ENCODE measurements around the gene GPSM1. TPM values are rescaled to one million over a fixed set of nuclear protein-coding genes. Genes with fewer than 3 reads are reported as not detected.

GPSM1 gene
- polyA plus RNA-seq, 1 donor = 39.9 TPM

DNA sequence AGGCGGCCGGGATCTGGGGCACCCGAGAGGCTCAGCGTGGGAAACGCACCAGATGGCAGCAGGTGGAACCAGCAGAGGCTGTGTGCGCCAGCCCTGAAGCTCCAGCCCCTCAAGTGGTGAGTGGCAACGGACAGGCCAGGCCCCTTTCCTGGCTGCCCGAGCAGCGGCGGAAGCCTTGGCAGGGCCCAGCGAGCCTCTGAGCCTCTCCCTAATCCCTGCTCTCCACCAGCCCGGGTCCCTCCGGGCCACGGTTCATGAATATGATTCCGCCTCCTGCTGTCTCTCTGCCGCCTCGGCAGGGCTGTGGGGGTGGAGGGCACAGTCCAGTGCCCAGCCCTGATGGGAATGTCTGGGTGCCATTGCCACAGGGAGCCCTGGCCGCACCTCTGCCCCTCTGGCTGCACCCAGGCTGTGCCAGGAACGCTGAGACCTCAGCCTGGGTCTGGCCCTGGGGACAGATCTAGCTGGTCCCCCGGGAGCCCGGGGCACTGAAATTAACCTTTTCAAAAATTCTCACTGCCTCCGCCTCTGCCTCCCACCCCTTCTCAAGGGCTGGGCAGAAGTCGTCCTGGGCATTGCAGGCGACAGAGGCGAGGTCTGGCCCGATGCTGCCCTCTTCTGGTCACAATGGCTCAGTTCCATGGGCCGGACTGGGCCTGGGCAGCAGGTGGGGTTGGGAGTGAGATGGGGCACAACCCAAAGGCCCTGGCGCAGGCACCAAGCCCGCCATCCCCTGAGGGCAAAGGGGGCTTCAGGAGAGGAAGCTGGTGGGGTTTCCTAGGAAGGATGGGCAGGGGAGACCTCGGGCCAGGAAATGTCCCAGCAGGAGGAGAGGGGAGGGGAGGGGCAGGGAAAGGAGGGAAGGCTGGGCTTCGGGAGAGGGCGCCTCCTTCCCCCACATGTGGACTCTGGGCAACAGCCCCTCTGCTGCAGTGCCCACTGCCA, 43.8 kb upstream of the GPSM1 start:
- H3K27ac ChIP-seq (ENCODE audit: low read length) = no peak overlapping the region

GRCh38 chr9:136284311-136284710, 43.0 kb upstream of the GPSM1 start:
- Histone ChIP-seq H3K4me3 (ENCODE audit: low read length) (no peak overlapping the region), H3K36me3 (ENCODE audit: control insufficient read depth, insufficient read depth, low read length) (no peaks in the 10 kb centered on the region), H3K9me3 (ENCODE audit: control insufficient read depth, low read depth, low read length) (no peaks in the 10 kb centered on the region), H3K4me1 (ENCODE audit: control insufficient read depth, insufficient read depth, low read length) (peaks cover 4% of the 10 kb centered on the region), H3K27ac (ENCODE audit: low read length) (no peak overlapping the region), H3K27me3 (ENCODE audit: control insufficient read depth, insufficient read depth, low read length) (peaks cover 8% of the 10 kb centered on the region)
- WGBS (ENCODE audit: insufficient coverage, low lambda C conversion rate) = no CpG with 5 or more reads among the region's 22 CpGs
- no peak for DNase-seq

More for the DNA sequence above, 43.8 kb upstream of the GPSM1 start:
- no CpG with 5 or more reads among the region's 32 CpGs for WGBS (ENCODE audit: insufficient coverage, low lambda C conversion rate)
- no peaks in the 10 kb centered on the region for H3K9me3 ChIP-seq (ENCODE audit: control insufficient read depth, low read depth, low read length)
- H3K27me3 ChIP-seq (ENCODE audit: control insufficient read depth, insufficient read depth, low read length) = peaks cover 8% of the 10 kb centered on the region
- peaks cover 4% of the 10 kb centered on the region for H3K4me1 ChIP-seq (ENCODE audit: control insufficient read depth, insufficient read depth, low read length)
- peak; percentile 43 to 50 for DNase-seq
- H3K36me3 ChIP-seq (ENCODE audit: control insufficient read depth, insufficient read depth, low read length) = no peaks in the 10 kb centered on the region
- no peak overlapping the region for H3K4me3 ChIP-seq (ENCODE audit: low read length)

GRCh38 chr9:136284951-136285350, 42.4 kb upstream of the GPSM1 start:
- WGBS (ENCODE audit: insufficient coverage, low lambda C conversion rate) = no CpG with 5 or more reads among the region's 19 CpGs
- no peaks in the 10 kb centered on the region for H3K36me3 ChIP-seq (ENCODE audit: control insufficient read depth, insufficient read depth, low read length)
- no peak overlapping the region for H3K4me3 ChIP-seq (ENCODE audit: low read length)
- no peaks in the 10 kb centered on the region for H3K9me3 ChIP-seq (ENCODE audit: control insufficient read depth, low read depth, low read length)
- no peak overlapping the region for H3K27ac ChIP-seq (ENCODE audit: low read length)
- DNase-seq = no peak
- peaks cover 4% of the 10 kb centered on the region for H3K4me1 ChIP-seq (ENCODE audit: control insufficient read depth, insufficient read depth, low read length)
- peaks cover 8% of the 10 kb centered on the region for H3K27me3 ChIP-seq (ENCODE audit: control insufficient read depth, insufficient read depth, low read length)

- peaks cover 4% of the 10 kb centered on the region for H3K4me1 ChIP-seq (ENCODE audit: control insufficient read depth, insufficient read depth, low read length)
- no peaks in the 10 kb centered on the region for H3K9me3 ChIP-seq (ENCODE audit: control insufficient read depth, low read depth, low read length)
- no peaks in the 10 kb centered on the region for H3K36me3 ChIP-seq (ENCODE audit: control insufficient read depth, insufficient read depth, low read length)
- H3K4me3 ChIP-seq (ENCODE audit: low read length) = no peak overlapping the region
- peaks cover 8% of the 10 kb centered on the region for H3K27me3 ChIP-seq (ENCODE audit: control insufficient read depth, insufficient read depth, low read length)
- H3K27ac ChIP-seq (ENCODE audit: low read length) = no peak overlapping the region
- no CpG with 5 or more reads among the region's 28 CpGs for WGBS (ENCODE audit: insufficient coverage, low lambda C conversion rate)
- DNase-seq = no peak
These were observed 41.6 kb upstream of the GPSM1 start for GRCh38 chr9:136285501-136286358.

DNA sequence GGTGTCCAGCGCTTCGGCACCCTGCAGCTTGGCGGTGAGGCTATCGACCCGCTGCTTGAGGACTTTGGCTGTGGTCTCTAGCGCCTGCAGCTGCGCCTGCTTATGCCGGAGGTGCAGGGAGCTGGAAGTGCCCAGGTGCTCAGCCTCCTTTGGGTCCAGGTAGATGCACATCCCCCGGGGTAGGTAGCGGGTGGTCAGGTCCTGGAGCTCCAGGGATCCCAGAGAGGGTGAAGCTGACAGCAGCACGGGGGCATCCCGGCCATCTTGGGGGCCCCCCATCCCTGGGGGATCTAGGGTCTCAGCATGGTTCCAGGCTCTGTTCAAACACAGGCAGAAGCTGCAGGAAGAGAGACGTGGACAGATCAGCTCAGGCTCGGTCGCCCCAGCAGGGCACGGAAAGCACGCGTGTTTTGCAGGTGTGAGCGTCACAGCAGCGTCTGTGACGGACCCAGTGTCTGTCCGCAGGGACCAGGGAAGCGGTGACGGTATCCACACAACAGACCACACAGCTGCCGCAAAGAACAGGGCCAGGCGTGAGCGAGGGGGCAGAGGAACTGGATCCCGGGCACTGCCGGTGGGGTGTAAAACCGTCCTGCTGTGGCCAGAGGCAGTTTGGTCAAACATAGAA, 40.9 kb upstream of the GPSM1 start:
- peaks cover 4% of the 10 kb centered on the region for H3K4me1 ChIP-seq (ENCODE audit: control insufficient read depth, insufficient read depth, low read length)
- no peaks in the 10 kb centered on the region for H3K36me3 ChIP-seq (ENCODE audit: control insufficient read depth, insufficient read depth, low read length)
- WGBS (ENCODE audit: insufficient coverage, low lambda C conversion rate) = no CpG with 5 or more reads among the region's 30 CpGs
- no peak overlapping the region for H3K4me3 ChIP-seq (ENCODE audit: low read length)
- H3K27me3 ChIP-seq (ENCODE audit: control insufficient read depth, insufficient read depth, low read length) = peaks cover 8% of the 10 kb centered on the region
- no peak overlapping the region for H3K27ac ChIP-seq (ENCODE audit: low read length)
- no peak for DNase-seq
- H3K9me3 ChIP-seq (ENCODE audit: control insufficient read depth, low read depth, low read length) = no peaks in the 10 kb centered on the region

GRCh38 chr9:136286987-136287379, 40.4 kb upstream of the GPSM1 start:
- no peak overlapping the region for H3K27ac ChIP-seq (ENCODE audit: low read length)
- no CpG with 5 or more reads among the region's 13 CpGs for WGBS (ENCODE audit: insufficient coverage, low lambda C conversion rate)
- H3K4me3 ChIP-seq (ENCODE audit: low read length) = no peak overlapping the region
- H3K27me3 ChIP-seq (ENCODE audit: control insufficient read depth, insufficient read depth, low read length) = peaks cover 8% of the 10 kb centered on the region
- no peak for DNase-seq
- H3K9me3 ChIP-seq (ENCODE audit: control insufficient read depth, low read depth, low read length) = no peaks in the 10 kb centered on the region
- H3K36me3 ChIP-seq (ENCODE audit: control insufficient read depth, insufficient read depth, low read length) = no peaks in the 10 kb centered on the region
- H3K4me1 ChIP-seq (ENCODE audit: control insufficient read depth, insufficient read depth, low read length) = peaks cover 4% of the 10 kb centered on the region

DNA sequence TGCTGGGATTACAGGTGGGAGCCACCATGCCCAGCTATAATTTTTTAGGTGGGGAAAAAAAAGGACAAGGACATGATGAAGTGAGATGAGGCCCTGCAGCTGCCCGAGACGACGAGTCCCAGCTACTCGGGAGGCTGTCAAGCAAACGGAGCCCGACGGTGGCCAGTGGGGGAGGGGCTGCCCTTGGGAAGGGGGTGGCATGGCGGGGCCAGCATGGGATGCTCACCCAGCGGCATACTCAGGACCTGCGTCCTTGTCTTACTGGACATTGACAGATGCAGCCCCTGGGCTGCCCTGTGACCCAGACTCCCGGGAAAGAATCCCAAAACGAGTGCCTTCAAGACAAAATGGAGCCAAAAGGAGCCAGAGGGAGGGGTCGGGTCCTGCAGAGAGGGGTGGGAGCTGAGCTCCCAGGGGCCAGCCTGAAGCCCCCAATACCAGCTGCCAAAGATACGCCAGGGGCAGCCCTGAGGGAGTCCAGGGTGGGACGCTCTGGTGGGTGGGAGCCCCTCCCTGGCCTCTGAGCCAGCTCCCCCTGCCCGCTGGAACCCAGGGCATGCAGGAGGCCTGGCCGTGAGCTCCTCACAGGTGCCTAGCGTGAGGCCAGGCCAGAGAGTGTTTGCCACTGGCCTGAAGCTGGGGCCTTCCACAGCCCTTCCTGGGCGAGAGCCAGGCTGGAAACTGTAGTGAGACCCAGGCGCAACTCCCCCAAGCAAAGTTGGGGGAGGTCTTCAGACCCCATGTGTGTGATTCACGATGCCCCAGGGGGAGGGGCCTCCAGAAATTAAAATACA, 39.2 kb upstream of the GPSM1 start:
- no peak for DNase-seq
- no CpG with 5 or more reads among the region's 21 CpGs for WGBS (ENCODE audit: insufficient coverage, low lambda C conversion rate)
- Histone ChIP-seq H3K36me3 (ENCODE audit: control insufficient read depth, insufficient read depth, low read length) (no peaks in the 10 kb centered on the region), H3K27ac (ENCODE audit: low read length) (no peak overlapping the region), H3K27me3 (ENCODE audit: control insufficient read depth, insufficient read depth, low read length) (peaks cover 8% of the 10 kb centered on the region), H3K4me1 (ENCODE audit: control insufficient read depth, insufficient read depth, low read length) (peaks cover 4% of the 10 kb centered on the region), H3K9me3 (ENCODE audit: control insufficient read depth, low read depth, low read length) (peaks cover 5% of the 10 kb centered on the region), H3K4me3 (ENCODE audit: low read length) (no peak overlapping the region)

GRCh38 chr9:136289651-136290507, 37.5 kb upstream of the GPSM1 start:
- no peak overlapping the region for H3K27ac ChIP-seq (ENCODE audit: low read length)
- no peak overlapping the region for H3K4me3 ChIP-seq (ENCODE audit: low read length)
- WGBS (ENCODE audit: insufficient coverage, low lambda C conversion rate) = no CpG with 5 or more reads among the region's 30 CpGs
- H3K4me1 ChIP-seq (ENCODE audit: control insufficient read depth, insufficient read depth, low read length) = no peaks in the 10 kb centered on the region
- H3K9me3 ChIP-seq (ENCODE audit: control insufficient read depth, low read depth, low read length) = peaks cover 5% of the 10 kb centered on the region
- H3K27me3 ChIP-seq (ENCODE audit: control insufficient read depth, insufficient read depth, low read length) = peaks cover 5% of the 10 kb centered on the region
- H3K36me3 ChIP-seq (ENCODE audit: control insufficient read depth, insufficient read depth, low read length) = no peaks in the 10 kb centered on the region
- no peak for DNase-seq

- peaks cover 5% of the 10 kb centered on the region for H3K27me3 ChIP-seq (ENCODE audit: control insufficient read depth, insufficient read depth, low read length)
- H3K9me3 ChIP-seq (ENCODE audit: control insufficient read depth, low read depth, low read length) = peaks cover 5% of the 10 kb centered on the region
- no peaks in the 10 kb centered on the region for H3K4me1 ChIP-seq (ENCODE audit: control insufficient read depth, insufficient read depth, low read length)
- no peak overlapping the region for H3K4me3 ChIP-seq (ENCODE audit: low read length)
- no peak overlapping the region for H3K27ac ChIP-seq (ENCODE audit: low read length)
- DNase-seq = no peak
- no CpG with 5 or more reads among the region's 31 CpGs for WGBS (ENCODE audit: insufficient coverage, low lambda C conversion rate)
- H3K36me3 ChIP-seq (ENCODE audit: control insufficient read depth, insufficient read depth, low read length) = no peaks in the 10 kb centered on the region
These were observed 36.8 kb upstream of the GPSM1 start for GRCh38 chr9:136290508-136291000.
